ENCODE measurements around the gene XG.

DNA sequence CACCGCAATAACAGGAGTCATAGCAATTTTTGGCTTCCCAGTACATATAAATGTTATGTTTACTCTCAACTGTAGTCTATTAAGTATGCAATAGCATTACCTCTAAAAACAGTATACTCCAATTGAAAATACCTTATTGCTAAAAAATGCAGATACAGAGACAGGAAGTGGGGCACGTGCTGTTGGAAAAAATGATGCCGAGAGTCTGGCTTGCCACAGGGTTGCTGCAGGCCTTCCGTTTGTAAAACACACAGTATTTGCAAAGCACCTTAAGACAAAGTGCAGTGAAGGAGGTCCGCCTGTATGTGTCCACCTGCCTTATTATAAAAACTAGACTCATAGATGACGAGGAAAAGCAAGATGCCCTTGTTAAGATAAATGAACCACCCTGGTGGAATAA lies 37.3 kb upstream of the XG start:
- TF ChIP-seq CTCF (IDR thresholded peaks at IDR 0.05) (no peak), POLR2A (IDR thresholded peaks at IDR 0.05) (no peak)
